ENCODE data around the gene SURF6. TPM values are rescaled to one million over a fixed set of nuclear protein-coding genes. Genes with fewer than 3 reads are reported as not detected.
A peak's percentile ranks its signal among the peaks of the same experiment; 100 is the strongest.

SURF6 gene
- total RNA-seq, 4 donors from 2014 or later, result 11.5 to 17.1 (median 15.8) TPM

DNA sequence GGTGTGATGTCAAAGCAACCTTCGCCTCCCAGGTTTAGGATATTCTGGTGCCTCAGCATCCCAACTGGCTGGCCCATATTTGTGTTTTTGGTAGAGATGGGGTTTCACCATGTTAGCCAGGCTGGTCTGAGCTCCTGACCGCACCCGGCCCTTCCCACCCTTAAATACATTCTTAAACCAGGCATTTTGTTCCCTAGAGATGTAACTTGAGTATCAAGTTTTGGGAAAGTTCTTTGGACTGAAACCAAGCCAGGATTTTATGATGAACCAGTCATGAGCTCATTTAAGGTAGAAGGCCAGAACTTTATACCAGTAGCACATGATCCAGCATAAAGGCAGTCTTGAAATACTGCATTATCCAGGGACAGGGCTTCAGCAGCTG lies 15.5 kb upstream of the SURF6 start:
- no peak overlapping the region for H3K4me3 ChIP-seq
- WGBS, result 73% methylated on average over 3 of the region's 3 CpGs
- no peak for DNase-seq (ENCODE audit: low spot score in 2 of 2)
- peaks cover 49% of the 10 kb centered on the region for H3K4me1 ChIP-seq
- peaks cover 47% of the 10 kb centered on the region for H3K36me3 ChIP-seq
- no peaks in the 10 kb centered on the region for H3K9me3 ChIP-seq
- no peaks in the 10 kb centered on the region for H3K27me3 ChIP-seq
- TF ChIP-seq POLR2A (IDR thresholded peaks at IDR 0.05) (no peak), POLR2AphosphoS5 (IDR thresholded peaks at IDR 0.05) (no peak), EP300 (IDR thresholded peaks at IDR 0.05) (no peak), CTCF (IDR thresholded peaks at IDR 0.05) (no peak)
- no peak overlapping the region for H3K27ac ChIP-seq

- peaks cover 50% of the 10 kb centered on the region for H3K4me1 ChIP-seq
- DNase-seq (ENCODE audit: low spot score in 2 of 2), result no peak
- H3K4me3 ChIP-seq, result no peak overlapping the region
Measured at GRCh38 chr9:133349965-133350616, 14.1 kb upstream of the SURF6 start.

DNA sequence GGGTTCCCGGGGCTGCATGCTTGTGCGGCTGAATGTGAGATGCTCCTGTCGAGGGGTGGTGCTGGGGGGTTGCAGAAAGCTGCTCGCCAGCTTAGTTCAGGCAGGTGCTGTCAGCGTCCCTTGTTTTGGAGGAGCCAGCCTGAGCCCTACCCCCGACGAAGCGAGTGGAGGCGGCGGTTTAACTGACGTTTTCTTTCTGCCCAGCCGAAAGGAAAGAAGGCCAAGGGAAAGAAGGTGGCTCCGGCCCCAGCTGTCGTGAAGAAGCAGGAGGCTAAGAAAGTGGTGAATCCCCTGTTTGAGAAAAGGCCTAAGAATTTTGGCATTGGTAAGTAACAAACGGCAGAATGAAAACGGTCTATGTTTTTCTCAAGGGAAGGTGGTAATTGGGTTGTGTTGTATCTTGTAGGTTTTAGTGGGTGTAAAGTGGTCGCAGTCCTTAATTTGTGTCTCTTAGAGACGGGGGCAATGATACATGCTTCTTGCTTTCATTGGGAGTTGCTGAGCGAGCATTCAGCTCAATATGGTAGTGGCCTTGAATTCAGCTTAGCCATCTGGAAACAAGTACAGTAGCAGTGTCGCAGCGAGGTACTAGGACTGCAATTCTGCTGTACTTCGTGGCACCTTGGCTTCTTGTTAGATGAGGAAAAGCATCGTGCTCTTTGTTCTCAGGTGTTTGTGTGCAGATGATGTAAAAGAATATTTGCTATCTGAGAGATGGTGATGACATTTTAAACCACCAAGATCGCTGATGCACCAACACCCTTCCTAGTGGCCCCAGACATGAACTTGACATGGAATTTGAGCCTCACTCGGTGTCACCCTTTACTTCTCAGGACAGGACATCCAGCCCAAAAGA lies 13.0 kb upstream of the SURF6 start:
- H3K36me3 ChIP-seq, result peaks cover 60% of the 10 kb centered on the region

More at GRCh38 chr9:133349965-133350616, 14.1 kb upstream of the SURF6 start:
- no peaks in the 10 kb centered on the region for H3K9me3 ChIP-seq
- TF ChIP-seq EP300 (IDR thresholded peaks at IDR 0.05), result no peak
- TF ChIP-seq CTCF (IDR thresholded peaks at IDR 0.05), result no peak
- no peak for TF ChIP-seq POLR2A (IDR thresholded peaks at IDR 0.05)
- no peak for TF ChIP-seq POLR2AphosphoS5 (IDR thresholded peaks at IDR 0.05)
- H3K27me3 ChIP-seq, result no peaks in the 10 kb centered on the region
- 78% methylated on average over 15 of the region's 15 CpGs for WGBS
- no peak overlapping the region for H3K27ac ChIP-seq
- peaks cover 53% of the 10 kb centered on the region for H3K36me3 ChIP-seq

GRCh38 chr9:133347985-133348717 lies 12.2 kb upstream of the SURF6 start, which contains the start of the genes MED22 and RPL7A:
MED22 (minus strand) TSS chr9:133348131; CDS start chr9:133346662, 1,469 bp downstream.
RPL7A (plus strand) TSS chr9:133348218; CDS start chr9:133348244, 26 bp downstream.
- peak; percentile 94 to 97 for DNase-seq (ENCODE audit: low spot score in 2 of 2)
- Histone ChIP-seq H3K4me3 (peak within 1 kb of the TSS; percentile 97), H3K36me3 (peaks cover 63% of the 10 kb centered on the region), H3K4me1 (peaks cover 41% of the 10 kb centered on the region), H3K27ac (peak within 1 kb of the TSS; percentile 94), H3K9me3 (no peaks in the 10 kb centered on the region), H3K27me3 (no peaks in the 10 kb centered on the region)
- no peak for TF ChIP-seq EP300 (IDR thresholded peaks at IDR 0.05)
- peak in 1 of 2 donors; percentile 15 for TF ChIP-seq CTCF (IDR thresholded peaks at IDR 0.05)
- peak; percentile 88 to 99 (median 97) for TF ChIP-seq POLR2AphosphoS5 (IDR thresholded peaks at IDR 0.05)
- peak; percentile 87 for TF ChIP-seq POLR2A (IDR thresholded peaks at IDR 0.05)
- under 1% methylated on average over 41 of the region's 64 CpGs for WGBS

More for the DNA sequence above, 13.0 kb upstream of the SURF6 start:
- WGBS, result 15% methylated on average over 25 of the region's 25 CpGs
- Histone ChIP-seq H3K9me3 (no peaks in the 10 kb centered on the region), H3K4me1 (peaks cover 41% of the 10 kb centered on the region), H3K4me3 (peak overlapping the region; percentile 97), H3K27ac (peak overlapping the region; percentile 94), H3K27me3 (no peaks in the 10 kb centered on the region)
- DNase-seq (ENCODE audit: low spot score in 2 of 2), result no peak
- TF ChIP-seq POLR2A (IDR thresholded peaks at IDR 0.05), result no peak
- no peak for TF ChIP-seq CTCF (IDR thresholded peaks at IDR 0.05)
- no peak for TF ChIP-seq EP300 (IDR thresholded peaks at IDR 0.05)
- no peak for TF ChIP-seq POLR2AphosphoS5 (IDR thresholded peaks at IDR 0.05)
